GM12878 (cell line): ENCODE results near the gene TMTC1. TPM values are rescaled to one million over a fixed set of nuclear protein-coding genes. Genes with fewer than 3 reads are reported as not detected.
A peak's percentile ranks its signal among the peaks of the same experiment; 100 is the strongest.

Experiments used
- ESRRA ChIP-seq: IDR thresholded peaks from 2 replicates; pipeline ENCODE4 v1.6.1; 2012; ENCODE audit warnings: mild to moderate bottlenecking, low read length, improper control_type of control experiment
- FOXM1 ChIP-seq: IDR thresholded peaks from 2 replicates; pipeline ENCODE4 v1.6.1; 2012; ENCODE audit warnings: low read depth, mild to moderate bottlenecking, inconsistent platforms, low read length, moderate library complexity
- HCFC1 ChIP-seq: fragments of 150-350 bp; IDR thresholded peaks from 2 replicates; pipeline ENCODE4 v1.6.1; 2014; ENCODE audit warnings: low read length
- HDAC6 ChIP-seq: fragments of 200-600 bp; sonication (generic); IDR thresholded peaks from one replicate; pipeline ENCODE4 v1.8.0; 2017; ENCODE audit warnings: antibody characterized with exemption; ENCODE audit not compliant: unreplicated experiment
- IKZF2 ChIP-seq, 2 experiments: fragments of 450-650 bp; IDR thresholded peaks; 2 replicates each; pipeline ENCODE4 v1.6.1; 2017; ENCODE audit warnings: mild to moderate bottlenecking in 2 of 2, moderate library complexity in 2 of 2
- IRF4 ChIP-seq: IDR thresholded peaks from 2 replicates; pipeline ENCODE4 v1.6.1; 2011; ENCODE audit warnings: low read depth, low read length
- JUNB ChIP-seq: IDR thresholded peaks from 2 replicates; pipeline ENCODE4 v1.6.1; 2016; ENCODE audit warnings: antibody characterized with exemption, mild to moderate bottlenecking
- MEF2B ChIP-seq: fragments of 450-650 bp; IDR thresholded peaks from 2 replicates; pipeline ENCODE4 v1.6.1; 2018; ENCODE audit warnings: mild to moderate bottlenecking, moderate library complexity; ENCODE audit not compliant: partially characterized antibody, poor library complexity, severe bottlenecking
- NFIC ChIP-seq: IDR thresholded peaks from 2 replicates; pipeline ENCODE4 v1.6.1; 2012; ENCODE audit warnings: low read depth, mild to moderate bottlenecking, inconsistent platforms, low read length, moderate library complexity
- RELA ChIP-seq: fragments of 450-650 bp; IDR thresholded peaks from 2 replicates; pipeline ENCODE4 v1.8.0; 2014; ENCODE audit warnings: borderline replicate concordance; ENCODE audit not compliant: partially characterized antibody
- RFX5 ChIP-seq: IDR thresholded peaks from 2 replicates; pipeline ENCODE4 v1.6.1; 2011; ENCODE audit warnings: low read depth, low read length, improper control_type of control experiment
- SPI1 ChIP-seq: IDR thresholded peaks from 2 replicates; pipeline ENCODE4 v1.6.1; 2011; ENCODE audit warnings: low read depth, mild to moderate bottlenecking, low read length, moderate library complexity, borderline replicate concordance; ENCODE audit not compliant: insufficient read depth
- TBL1XR1 ChIP-seq: IDR thresholded peaks from 2 replicates; pipeline ENCODE4 v1.6.1; 2012; ENCODE audit warnings: low read depth, low read length, improper control_type of control experiment
- TCF3 ChIP-seq: IDR thresholded peaks from 2 replicates; pipeline ENCODE4 v1.6.1; 2012; ENCODE audit warnings: low read depth, mild to moderate bottlenecking, low read length, borderline replicate concordance; ENCODE audit not compliant: insufficient read depth
- TCF7 ChIP-seq: IDR thresholded peaks from 2 replicates; pipeline ENCODE4 v1.6.1; 2014; ENCODE audit warnings: antibody characterized with exemption, borderline replicate concordance
- polyA plus RNA-seq, 11 experiments: library from polyadenylated mRNA; depleted of rRNA in 4 of 11; unstranded in 6 of 11; stranded (reverse) in 5 of 11; fragments of >200 nt; fragmentation: Nextera tagmentation in 4 of 11; fragmentation: Illumina TruSeq in 1 of 11; extraction: Ambion mirVana in 4 of 11; extraction: Trizol in 1 of 11; gene quantifications; 1 replicate in 1 of 11; 2 replicates in 10 of 11; pipeline versions ENCODE4 v1.2.1 to v1.2.3, GENCODE V29; 2011 to 2016; ENCODE audit warnings: inconsistent platforms in 2 of 11, missing spikeins in 2 of 11, low read depth in 1 of 11
- total RNA-seq, 4 experiments: library from RNA; depleted of rRNA in 3 of 4; stranded (reverse); fragments of >200 nt in 3 of 4; fragmentation: Illumina TruSeq in 1 of 4; extraction: Trizol in 1 of 4; gene quantifications; 2 replicates each; pipeline versions ENCODE4 v1.2.1 to v1.2.3, GENCODE V29; 2013 to 2021
- TF ChIP-seq, protein P1 (sequence below): fragments of 450-650 bp; IDR thresholded peaks from 2 replicates; pipeline ENCODE4 v1.6.1; 2017; ENCODE audit warnings: mild to moderate bottlenecking, low read depth, inconsistent platforms; ENCODE audit not compliant: poor library complexity, severe bottlenecking
- TF ChIP-seq, protein P2 (sequence below): IDR thresholded peaks from 2 replicates; pipeline ENCODE4 v1.6.1; 2011; ENCODE audit warnings: borderline replicate concordance, low read depth, mild to moderate bottlenecking, moderate library complexity, low read length; ENCODE audit not compliant: insufficient read depth, poor library complexity, severe bottlenecking
- TF ChIP-seq, protein P3 (sequence below): IDR thresholded peaks from 2 replicates; pipeline ENCODE4 v1.6.1; 2012; ENCODE audit warnings: improper control_type of control experiment, low read depth, low read length; ENCODE audit not compliant: insufficient replicate concordance
- TF ChIP-seq, protein P4 (sequence below): fragments of 450-650 bp; IDR thresholded peaks from 2 replicates; pipeline ENCODE4 v1.6.1; 2016; ENCODE audit warnings: mild to moderate bottlenecking, moderate library complexity, borderline replicate concordance

Gene TMTC1
- total and polyA plus RNA-seq, 10 of the 15 experiments (the other 5 are each of a cell fraction or from before 2014, with no cell fraction given), result 0.10 to 20.9 (median 0.57) TPM

DNA sequence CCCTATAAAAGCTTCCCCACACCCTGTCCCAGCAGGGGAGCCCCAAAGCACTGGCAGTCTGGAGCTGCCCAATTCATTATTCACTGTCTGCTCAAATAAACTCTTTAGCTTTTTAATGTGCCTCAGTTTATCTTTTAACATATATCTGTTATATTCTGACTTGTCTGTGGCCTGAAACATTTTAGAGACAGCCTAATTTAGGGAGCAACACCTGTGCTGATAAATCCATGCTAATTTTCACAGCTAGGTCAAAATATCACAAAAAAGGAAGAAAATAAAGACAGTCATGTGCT lies 32.9 kb downstream of the TMTC1 start (continued):
- TF ChIP-seq, protein P1, sequence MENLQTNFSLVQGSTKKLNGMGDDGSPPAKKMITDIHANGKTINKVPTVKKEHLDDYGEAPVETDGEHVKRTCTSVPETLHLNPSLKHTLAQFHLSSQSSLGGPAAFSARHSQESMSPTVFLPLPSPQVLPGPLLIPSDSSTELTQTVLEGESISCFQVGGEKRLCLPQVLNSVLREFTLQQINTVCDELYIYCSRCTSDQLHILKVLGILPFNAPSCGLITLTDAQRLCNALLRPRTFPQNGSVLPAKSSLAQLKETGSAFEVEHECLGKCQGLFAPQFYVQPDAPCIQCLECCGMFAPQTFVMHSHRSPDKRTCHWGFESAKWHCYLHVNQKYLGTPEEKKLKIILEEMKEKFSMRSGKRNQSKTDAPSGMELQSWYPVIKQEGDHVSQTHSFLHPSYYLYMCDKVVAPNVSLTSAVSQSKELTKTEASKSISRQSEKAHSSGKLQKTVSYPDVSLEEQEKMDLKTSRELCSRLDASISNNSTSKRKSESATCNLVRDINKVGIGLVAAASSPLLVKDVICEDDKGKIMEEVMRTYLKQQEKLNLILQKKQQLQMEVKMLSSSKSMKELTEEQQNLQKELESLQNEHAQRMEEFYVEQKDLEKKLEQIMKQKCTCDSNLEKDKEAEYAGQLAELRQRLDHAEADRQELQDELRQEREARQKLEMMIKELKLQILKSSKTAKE, result peak; percentile 25
- no peak for TF ChIP-seq MEF2B
- TF ChIP-seq RELA, result no peak
- TF ChIP-seq, protein P2, sequence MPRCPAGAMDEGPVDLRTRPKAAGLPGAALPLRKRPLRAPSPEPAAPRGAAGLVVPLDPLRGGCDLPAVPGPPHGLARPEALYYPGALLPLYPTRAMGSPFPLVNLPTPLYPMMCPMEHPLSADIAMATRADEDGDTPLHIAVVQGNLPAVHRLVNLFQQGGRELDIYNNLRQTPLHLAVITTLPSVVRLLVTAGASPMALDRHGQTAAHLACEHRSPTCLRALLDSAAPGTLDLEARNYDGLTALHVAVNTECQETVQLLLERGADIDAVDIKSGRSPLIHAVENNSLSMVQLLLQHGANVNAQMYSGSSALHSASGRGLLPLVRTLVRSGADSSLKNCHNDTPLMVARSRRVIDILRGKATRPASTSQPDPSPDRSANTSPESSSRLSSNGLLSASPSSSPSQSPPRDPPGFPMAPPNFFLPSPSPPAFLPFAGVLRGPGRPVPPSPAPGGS, result no peak
- no peak for TF ChIP-seq JUNB
- no peak for TF ChIP-seq IRF4
- no peak for TF ChIP-seq TBL1XR1
- TF ChIP-seq HDAC6, result no peak
- no peak for TF ChIP-seq RFX5
- TF ChIP-seq, protein P3, sequence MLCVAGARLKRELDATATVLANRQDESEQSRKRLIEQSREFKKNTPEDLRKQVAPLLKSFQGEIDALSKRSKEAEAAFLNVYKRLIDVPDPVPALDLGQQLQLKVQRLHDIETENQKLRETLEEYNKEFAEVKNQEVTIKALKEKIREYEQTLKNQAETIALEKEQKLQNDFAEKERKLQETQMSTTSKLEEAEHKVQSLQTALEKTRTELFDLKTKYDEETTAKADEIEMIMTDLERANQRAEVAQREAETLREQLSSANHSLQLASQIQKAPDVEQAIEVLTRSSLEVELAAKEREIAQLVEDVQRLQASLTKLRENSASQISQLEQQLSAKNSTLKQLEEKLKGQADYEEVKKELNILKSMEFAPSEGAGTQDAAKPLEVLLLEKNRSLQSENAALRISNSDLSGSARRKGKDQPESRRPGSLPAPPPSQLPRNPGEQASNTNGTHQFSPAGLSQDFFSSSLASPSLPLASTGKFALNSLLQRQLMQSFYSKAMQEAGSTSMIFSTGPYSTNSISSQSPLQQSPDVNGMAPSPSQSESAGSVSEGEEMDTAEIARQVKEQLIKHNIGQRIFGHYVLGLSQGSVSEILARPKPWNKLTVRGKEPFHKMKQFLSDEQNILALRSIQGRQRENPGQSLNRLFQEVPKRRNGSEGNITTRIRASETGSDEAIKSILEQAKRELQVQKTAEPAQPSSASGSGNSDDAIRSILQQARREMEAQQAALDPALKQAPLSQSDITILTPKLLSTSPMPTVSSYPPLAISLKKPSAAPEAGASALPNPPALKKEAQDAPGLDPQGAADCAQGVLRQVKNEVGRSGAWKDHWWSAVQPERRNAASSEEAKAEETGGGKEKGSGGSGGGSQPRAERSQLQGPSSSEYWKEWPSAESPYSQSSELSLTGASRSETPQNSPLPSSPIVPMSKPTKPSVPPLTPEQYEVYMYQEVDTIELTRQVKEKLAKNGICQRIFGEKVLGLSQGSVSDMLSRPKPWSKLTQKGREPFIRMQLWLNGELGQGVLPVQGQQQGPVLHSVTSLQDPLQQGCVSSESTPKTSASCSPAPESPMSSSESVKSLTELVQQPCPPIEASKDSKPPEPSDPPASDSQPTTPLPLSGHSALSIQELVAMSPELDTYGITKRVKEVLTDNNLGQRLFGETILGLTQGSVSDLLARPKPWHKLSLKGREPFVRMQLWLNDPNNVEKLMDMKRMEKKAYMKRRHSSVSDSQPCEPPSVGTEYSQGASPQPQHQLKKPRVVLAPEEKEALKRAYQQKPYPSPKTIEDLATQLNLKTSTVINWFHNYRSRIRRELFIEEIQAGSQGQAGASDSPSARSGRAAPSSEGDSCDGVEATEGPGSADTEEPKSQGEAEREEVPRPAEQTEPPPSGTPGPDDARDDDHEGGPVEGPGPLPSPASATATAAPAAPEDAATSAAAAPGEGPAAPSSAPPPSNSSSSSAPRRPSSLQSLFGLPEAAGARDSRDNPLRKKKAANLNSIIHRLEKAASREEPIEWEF, result no peak
- TF ChIP-seq, protein P4, sequence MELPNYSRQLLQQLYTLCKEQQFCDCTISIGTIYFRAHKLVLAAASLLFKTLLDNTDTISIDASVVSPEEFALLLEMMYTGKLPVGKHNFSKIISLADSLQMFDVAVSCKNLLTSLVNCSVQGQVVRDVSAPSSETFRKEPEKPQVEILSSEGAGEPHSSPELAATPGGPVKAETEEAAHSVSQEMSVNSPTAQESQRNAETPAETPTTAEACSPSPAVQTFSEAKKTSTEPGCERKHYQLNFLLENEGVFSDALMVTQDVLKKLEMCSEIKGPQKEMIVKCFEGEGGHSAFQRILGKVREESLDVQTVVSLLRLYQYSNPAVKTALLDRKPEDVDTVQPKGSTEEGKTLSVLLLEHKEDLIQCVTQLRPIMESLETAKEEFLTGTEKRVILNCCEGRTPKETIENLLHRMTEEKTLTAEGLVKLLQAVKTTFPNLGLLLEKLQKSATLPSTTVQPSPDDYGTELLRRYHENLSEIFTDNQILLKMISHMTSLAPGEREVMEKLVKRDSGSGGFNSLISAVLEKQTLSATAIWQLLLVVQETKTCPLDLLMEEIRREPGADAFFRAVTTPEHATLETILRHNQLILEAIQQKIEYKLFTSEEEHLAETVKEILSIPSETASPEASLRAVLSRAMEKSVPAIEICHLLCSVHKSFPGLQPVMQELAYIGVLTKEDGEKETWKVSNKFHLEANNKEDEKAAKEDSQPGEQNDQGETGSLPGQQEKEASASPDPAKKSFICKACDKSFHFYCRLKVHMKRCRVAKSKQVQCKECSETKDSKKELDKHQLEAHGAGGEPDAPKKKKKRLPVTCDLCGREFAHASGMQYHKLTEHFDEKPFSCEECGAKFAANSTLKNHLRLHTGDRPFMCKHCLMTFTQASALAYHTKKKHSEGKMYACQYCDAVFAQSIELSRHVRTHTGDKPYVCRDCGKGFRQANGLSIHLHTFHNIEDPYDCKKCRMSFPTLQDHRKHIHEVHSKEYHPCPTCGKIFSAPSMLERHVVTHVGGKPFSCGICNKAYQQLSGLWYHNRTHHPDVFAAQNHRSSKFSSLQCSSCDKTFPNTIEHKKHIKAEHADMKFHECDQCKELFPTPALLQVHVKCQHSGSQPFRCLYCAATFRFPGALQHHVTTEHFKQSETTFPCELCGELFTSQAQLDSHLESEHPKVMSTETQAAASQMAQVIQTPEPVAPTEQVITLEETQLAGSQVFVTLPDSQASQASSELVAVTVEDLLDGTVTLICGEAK, result no peak
- TF ChIP-seq HCFC1, result no peak
- no peak for TF ChIP-seq SPI1
- no peak for TF ChIP-seq TCF3
- no peak for TF ChIP-seq NFIC
- TF ChIP-seq TCF7, result no peak
- TF ChIP-seq FOXM1, result no peak
- TF ChIP-seq ESRRA, result no peak
- no peak for TF ChIP-seq IKZF2 (IDR thresholded peaks at IDR 0.05)
